Esophagus muscularis mucosa (tissue), 4 donors: Measurements from ENCODE around the gene CCND3.

Experiments
- EP300 ChIP-seq: sonication (generic); formaldehyde crosslinking; IDR thresholded peaks from one replicate; pipeline ENCODE4 v1.6.1; 2017; ENCODE audit warnings: antibody characterized with exemption
- POLR2A ChIP-seq: fragments of 450-650 bp; IDR thresholded peaks from one replicate; pipeline ENCODE4 v1.6.1; 2017; ENCODE audit warnings: antibody characterized with exemption, moderate library complexity, mild to moderate bottlenecking, low read depth
- POLR2AphosphoS5 ChIP-seq, 2 donors: sonication (generic); formaldehyde crosslinking; IDR thresholded peaks; one replicate each; pipeline ENCODE4 v1.6.1; 2017; ENCODE audit warnings: antibody characterized with exemption in 2 of 2
- TF ChIP-seq, protein P1 (sequence below), 3 experiments: fragments of 200-600 bp in 2 of 3; fragments of 450-650 bp in 1 of 3; sonication (generic) in 2 of 3; IDR thresholded peaks; one replicate each; pipeline ENCODE4 v1.5.1; 2017 to 2019; ENCODE audit warnings: antibody characterized with exemption in 3 of 3, mild to moderate bottlenecking in 2 of 3, moderate library complexity in 1 of 3

- TF ChIP-seq, protein P1, sequence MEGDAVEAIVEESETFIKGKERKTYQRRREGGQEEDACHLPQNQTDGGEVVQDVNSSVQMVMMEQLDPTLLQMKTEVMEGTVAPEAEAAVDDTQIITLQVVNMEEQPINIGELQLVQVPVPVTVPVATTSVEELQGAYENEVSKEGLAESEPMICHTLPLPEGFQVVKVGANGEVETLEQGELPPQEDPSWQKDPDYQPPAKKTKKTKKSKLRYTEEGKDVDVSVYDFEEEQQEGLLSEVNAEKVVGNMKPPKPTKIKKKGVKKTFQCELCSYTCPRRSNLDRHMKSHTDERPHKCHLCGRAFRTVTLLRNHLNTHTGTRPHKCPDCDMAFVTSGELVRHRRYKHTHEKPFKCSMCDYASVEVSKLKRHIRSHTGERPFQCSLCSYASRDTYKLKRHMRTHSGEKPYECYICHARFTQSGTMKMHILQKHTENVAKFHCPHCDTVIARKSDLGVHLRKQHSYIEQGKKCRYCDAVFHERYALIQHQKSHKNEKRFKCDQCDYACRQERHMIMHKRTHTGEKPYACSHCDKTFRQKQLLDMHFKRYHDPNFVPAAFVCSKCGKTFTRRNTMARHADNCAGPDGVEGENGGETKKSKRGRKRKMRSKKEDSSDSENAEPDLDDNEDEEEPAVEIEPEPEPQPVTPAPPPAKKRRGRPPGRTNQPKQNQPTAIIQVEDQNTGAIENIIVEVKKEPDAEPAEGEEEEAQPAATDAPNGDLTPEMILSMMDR (IDR thresholded peaks at IDR 0.05), result no peak
- TF ChIP-seq POLR2AphosphoS5 (IDR thresholded peaks at IDR 0.05) (no peak), POLR2A (no peak), EP300 (no peak)
These were observed 43.0 kb upstream of the CCND3 start for GRCh38 chr6:41984623-41985022.
